ENCODE data around the gene CDC26. TPM values are rescaled to one million over a fixed set of nuclear protein-coding genes. Genes with fewer than 3 reads are reported as not detected.
A peak's percentile ranks its signal among the peaks of the same experiment; 100 is the strongest.

Gene CDC26
- total and polyA plus RNA-seq, 8 donors, result 27.8 to 37.2 (median 32.7) TPM

DNA sequence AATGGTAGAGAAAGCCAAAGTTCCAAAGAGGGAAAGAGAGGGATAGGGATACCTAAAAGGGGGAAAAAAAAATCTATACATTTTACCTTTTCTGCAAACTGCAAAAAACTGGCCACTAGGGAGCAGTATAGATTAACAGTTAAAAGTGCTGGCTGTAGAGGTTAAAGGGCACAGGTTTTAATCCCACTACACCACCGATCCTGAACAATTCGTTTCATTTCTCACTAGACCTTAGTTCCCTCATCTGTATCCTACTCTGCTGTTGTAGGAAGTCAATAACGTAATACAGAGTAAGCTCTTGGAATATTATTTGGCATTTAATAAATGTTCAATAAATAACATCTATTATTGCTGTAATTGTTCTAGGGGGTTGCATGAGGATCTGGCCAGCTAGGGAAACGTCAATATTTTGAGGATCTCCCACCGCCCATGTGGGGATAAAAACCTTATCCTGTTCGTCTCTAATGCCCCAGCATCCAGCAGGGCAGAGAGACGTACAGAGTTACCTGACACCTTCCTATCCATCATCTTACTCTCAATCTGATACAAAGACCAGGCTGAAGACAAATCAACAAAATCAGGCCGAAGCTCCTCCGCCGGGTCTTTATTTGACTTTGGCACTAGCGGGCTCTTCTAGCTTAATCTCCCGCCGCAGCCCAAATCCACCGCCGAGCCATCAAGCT is 757 bp downstream of the CDC26 start:
- TF ChIP-seq CTCF (IDR thresholded peaks at IDR 0.05), result peak; percentile 62 to 65
- Histone ChIP-seq H3K4me3 (peak overlapping the region; percentile 76 to 78), H3K36me3 (peaks cover 0 to 65% of the 10 kb centered on the region in 2 donors), H3K27me3 (no peaks in the 10 kb centered on the region), H3K4me1 (peaks cover 5 to 33% of the 10 kb centered on the region in 2 donors), H3K9me3 (no peaks in the 10 kb centered on the region), H3K27ac (peak overlapping the region; percentile 90 to 92)
- intact Hi-C loops (cut with DNase I), result no loop called here
- ATAC-seq (peak; percentile 74), DNase-seq (peak in 2 of 4 donors; percentile 32 to 62)

GRCh38 chr9:113269871-113270270 is 5.5 kb downstream of the CDC26 start:
- H3K4me1 ChIP-seq, result peaks cover 0 to 14% of the 10 kb centered on the region in 2 donors
- no peaks in the 10 kb centered on the region for H3K9me3 ChIP-seq
- peaks cover 0 to 82% of the 10 kb centered on the region in 2 donors for H3K36me3 ChIP-seq
- H3K4me3 ChIP-seq, result no peak overlapping the region
- DNase-seq (no peak), ATAC-seq (no peak)
- intact Hi-C loops (cut with DNase I), result no loop called here
- no peak overlapping the region for H3K27ac ChIP-seq
- no peaks in the 10 kb centered on the region for H3K27me3 ChIP-seq
- no peak for TF ChIP-seq CTCF (IDR thresholded peaks at IDR 0.05)

- Histone ChIP-seq H3K4me3 (no peak overlapping the region), H3K4me1 (peaks cover 0 to 10% of the 10 kb centered on the region in 2 donors), H3K9me3 (no peaks in the 10 kb centered on the region), H3K36me3 (peaks cover 0 to 84% of the 10 kb centered on the region in 2 donors), H3K27me3 (no peaks in the 10 kb centered on the region), H3K27ac (no peak overlapping the region)
- no peak for ATAC-seq
- intact Hi-C loops (cut with DNase I), result no loop called here
- no peak for DNase-seq
- no peak for TF ChIP-seq CTCF (IDR thresholded peaks at IDR 0.05)
Measured at GRCh38 chr9:113269355-113269754, 6.0 kb downstream of the CDC26 start.

DNA sequence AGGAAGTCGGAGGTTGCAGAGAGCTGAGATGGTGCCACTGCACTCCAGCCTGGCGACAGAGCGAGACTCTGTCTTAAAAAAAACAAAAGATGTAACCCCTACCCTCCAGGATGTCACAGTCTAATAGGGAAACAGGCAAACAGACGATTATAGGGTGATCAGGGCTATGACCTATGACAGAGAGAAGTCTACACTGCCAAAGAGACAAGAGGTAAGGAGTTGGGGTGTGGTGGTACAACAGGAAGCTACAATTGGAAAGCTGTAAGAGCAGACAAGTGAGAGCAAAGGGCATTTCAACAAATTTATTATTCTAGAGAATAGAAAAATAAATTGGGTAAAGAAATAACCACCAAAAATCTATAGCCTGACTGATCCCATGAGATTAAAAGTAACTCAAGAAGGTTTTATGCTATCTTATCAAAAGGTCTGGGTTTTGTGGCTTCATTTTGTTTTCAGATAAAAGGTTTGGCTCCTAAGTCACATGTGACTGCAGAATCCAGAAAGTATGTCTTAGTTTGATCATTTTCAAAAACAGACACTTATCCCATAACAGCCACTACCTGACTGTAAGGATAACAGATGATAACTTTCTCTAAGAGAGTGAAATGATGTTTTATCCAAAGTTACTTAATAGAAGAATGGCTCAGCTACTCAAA is 7.3 kb downstream of the CDC26 start:
- intact Hi-C loops (cut with DNase I), result no loop called here
- H3K36me3 ChIP-seq, result peaks cover 0 to 85% of the 10 kb centered on the region in 2 donors

More for the DNA sequence above, 7.3 kb downstream of the CDC26 start:
- Histone ChIP-seq H3K4me3 (no peak overlapping the region), H3K27ac (no peak overlapping the region), H3K27me3 (no peaks in the 10 kb centered on the region), H3K4me1 (no peaks in the 10 kb centered on the region), H3K9me3 (no peaks in the 10 kb centered on the region)
- no peak for DNase-seq
- ATAC-seq, result no peak
- TF ChIP-seq CTCF (IDR thresholded peaks at IDR 0.05), result no peak

Measured in left lung (tissue), 10 donors.